Stomach smooth muscle (tissue), 2 donors: ENCODE data around the gene BTBD19.
A peak's percentile ranks its signal among the peaks of the same experiment; 100 is the strongest.
"Not testable (repeated sequence)": the region's sequence is repeated elsewhere in the genome, so short reads cannot be mapped to it uniquely, and the experiment has no call there.

ENCODE experiments used
- H3K27ac ChIP-seq: one replicate; pipeline ENCODE4 v1.7.0; 2013; ENCODE audit warnings: mild to moderate bottlenecking, low read length, inconsistent platforms
- H3K27me3 ChIP-seq, 2 donors: one replicate each; pipeline ENCODE4 v1.7.0; 2013; ENCODE audit warnings: low read length in 2 of 2; ENCODE audit not compliant: insufficient read depth in 2 of 2, control insufficient read depth in 1 of 2
- H3K36me3 ChIP-seq, 2 donors: one replicate each; pipeline ENCODE4 v1.7.0; 2013; ENCODE audit warnings: low read length in 2 of 2; ENCODE audit not compliant: control insufficient read depth in 2 of 2, insufficient read depth in 2 of 2
- H3K4me1 ChIP-seq: one replicate; pipeline ENCODE4 v1.7.0; 2013; ENCODE audit warnings: low read length; ENCODE audit not compliant: control insufficient read depth, insufficient read depth
- H3K4me3 ChIP-seq, 2 donors: one replicate each; pipeline ENCODE4 v1.7.0; 2013; ENCODE audit warnings: low read length in 2 of 2
- H3K9ac ChIP-seq, 2 donors: one replicate each; pipeline ENCODE4 v1.7.0; 2013; ENCODE audit warnings: low read length in 2 of 2, mild to moderate bottlenecking in 1 of 2
- H3K9me3 ChIP-seq, 2 donors: one replicate each; pipeline ENCODE4 v1.7.0; 2013; ENCODE audit warnings: low read length in 2 of 2; ENCODE audit not compliant: control insufficient read depth in 2 of 2
- donor health status: healthy.
- donor health status: Pancreatic carcinoma.

The BTBD19 gene

GRCh38 chr1:44831516-44831915 lies 23.2 kb downstream of the BTBD19 start:
- Histone ChIP-seq H3K27ac (no peak overlapping the region), H3K4me1 (peaks cover 10% of the 10 kb centered on the region), H3K36me3 (peaks cover 11 to 16% of the 10 kb centered on the region in 2 donors), H3K4me3 (no peak overlapping the region), H3K9me3 (no peaks in the 10 kb centered on the region), H3K27me3 (no peaks in the 10 kb centered on the region), H3K9ac (no peak overlapping the region)

GRCh38 chr1:44832056-44832705 lies 23.9 kb downstream of the BTBD19 start:
- H3K27me3 ChIP-seq: no peaks in the 10 kb centered on the region
- peaks cover 10% of the 10 kb centered on the region for H3K4me1 ChIP-seq
- no peaks in the 10 kb centered on the region for H3K9me3 ChIP-seq
- no peak overlapping the region for H3K4me3 ChIP-seq
- H3K9ac ChIP-seq: no peak overlapping the region
- H3K36me3 ChIP-seq: peaks cover 9 to 16% of the 10 kb centered on the region in 2 donors
- H3K27ac ChIP-seq: no peak overlapping the region

- H3K27ac ChIP-seq: no peak overlapping the region
- H3K9me3 ChIP-seq: no peaks in the 10 kb centered on the region
- no peak overlapping the region for H3K4me3 ChIP-seq
- H3K4me1 ChIP-seq: peaks cover 10% of the 10 kb centered on the region
- H3K9ac ChIP-seq: no peak overlapping the region
- H3K27me3 ChIP-seq: no peaks in the 10 kb centered on the region
- peaks cover 5 to 9% of the 10 kb centered on the region in 2 donors for H3K36me3 ChIP-seq
These were observed 26.0 kb downstream of the BTBD19 start for GRCh38 chr1:44834328-44834727.

GRCh38 chr1:44835738-44836675 lies 27.7 kb downstream of the BTBD19 start:
- H3K36me3 ChIP-seq: peaks cover 3 to 9% of the 10 kb centered on the region in 2 donors
- H3K4me1 ChIP-seq: peaks cover 10% of the 10 kb centered on the region
- H3K27me3 ChIP-seq: no peaks in the 10 kb centered on the region
- H3K4me3 ChIP-seq: peak overlapping the region in 1 of 2 donors; percentile 47
- no peaks in the 10 kb centered on the region for H3K9me3 ChIP-seq
- no peak overlapping the region for H3K27ac ChIP-seq
- no peak overlapping the region for H3K9ac ChIP-seq

- not testable (repeated sequence) for H3K36me3 ChIP-seq, H3K4me3 ChIP-seq, H3K9me3 ChIP-seq, H3K27ac ChIP-seq, H3K27me3 ChIP-seq, H3K9ac ChIP-seq
- peaks cover 19% of the 10 kb centered on the region for H3K4me1 ChIP-seq
These were observed 30.0 kb downstream of the BTBD19 start for GRCh38 chr1:44838294-44838693.

GRCh38 chr1:44839576-44839975 lies 31.3 kb downstream of the BTBD19 start:
- Histone ChIP-seq H3K9ac (no peak overlapping the region), H3K4me3 (no peak overlapping the region), H3K36me3 (peaks cover 2 to 4% of the 10 kb centered on the region in 2 donors), H3K4me1 (peaks cover 21% of the 10 kb centered on the region), H3K27me3 (no peaks in the 10 kb centered on the region), H3K9me3 (no peaks in the 10 kb centered on the region), H3K27ac (no peak overlapping the region)

GRCh38 chr1:44842486-44842861 lies 34.2 kb downstream of the BTBD19 start:
- Histone ChIP-seq H3K27me3 (no peaks in the 10 kb centered on the region), H3K9ac (peak overlapping the region; percentile 69 to 79), H3K9me3 (no peaks in the 10 kb centered on the region), H3K36me3 (no peaks in the 10 kb centered on the region), H3K27ac (peak overlapping the region; percentile 58), H3K4me1 (peaks cover 14% of the 10 kb centered on the region), H3K4me3 (peak overlapping the region; percentile 79 to 86)

GRCh38 chr1:44842862-44843655 lies 34.7 kb downstream of the BTBD19 start, which contains the start of gene PTCH2:
TSS of gene PTCH2 (minus strand) at chr1:44843253. CDS start at chr1:44842932, 321 bp downstream.
- Histone ChIP-seq H3K9ac (peak within 1 kb of the TSS; percentile 69 to 79), H3K9me3 (no peaks in the 10 kb centered on the region), H3K27me3 (no peaks in the 10 kb centered on the region), H3K27ac (peak within 1 kb of the TSS; percentile 58), H3K4me3 (peak within 1 kb of the TSS; percentile 79 to 86), H3K36me3 (no peaks in the 10 kb centered on the region), H3K4me1 (peaks cover 14% of the 10 kb centered on the region)

- H3K9ac ChIP-seq: no peak overlapping the region
- H3K4me1 ChIP-seq: peaks cover 12% of the 10 kb centered on the region
- peaks cover 0 to 5% of the 10 kb centered on the region in 2 donors for H3K36me3 ChIP-seq
- H3K9me3 ChIP-seq: no peaks in the 10 kb centered on the region
- H3K4me3 ChIP-seq: no peak overlapping the region
- H3K27ac ChIP-seq: no peak overlapping the region
- H3K27me3 ChIP-seq: no peaks in the 10 kb centered on the region
These were observed 38.7 kb downstream of the BTBD19 start for GRCh38 chr1:44846985-44847384.

GRCh38 chr1:44847845-44848244 lies 39.5 kb downstream of the BTBD19 start:
- Histone ChIP-seq H3K36me3 (peaks cover 0 to 5% of the 10 kb centered on the region in 2 donors), H3K27me3 (no peaks in the 10 kb centered on the region), H3K9ac (no peak overlapping the region), H3K27ac (peak overlapping the region; percentile 18), H3K4me3 (no peak overlapping the region), H3K4me1 (peaks cover 7% of the 10 kb centered on the region), H3K9me3 (no peaks in the 10 kb centered on the region)
